Measurements from ENCODE around the gene CLASP2.
A peak's percentile ranks its signal among the peaks of the same experiment; 100 is the strongest.

CLASP2 gene

DNA sequence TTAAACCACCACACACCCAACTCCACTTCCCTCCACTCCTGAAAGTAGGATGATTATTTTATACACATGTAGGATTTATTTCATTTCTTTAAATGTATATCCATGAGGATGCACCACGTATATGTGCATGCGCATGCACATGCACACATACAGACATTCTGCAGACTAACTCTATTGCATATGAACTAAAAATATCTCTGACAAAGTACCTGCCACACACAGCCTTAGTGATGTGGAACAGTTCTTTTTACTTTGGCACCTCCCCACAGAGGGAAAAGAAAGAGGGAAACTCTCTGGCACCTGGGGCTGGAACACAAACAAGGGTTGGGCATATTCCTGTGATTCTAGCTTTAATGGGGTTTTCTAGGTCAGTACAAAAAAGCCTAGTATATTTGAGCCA, 138.2 kb downstream of the CLASP2 start:
- no peak for DNase-seq (ENCODE audit: low spot score)
- TF ChIP-seq, protein P1, sequence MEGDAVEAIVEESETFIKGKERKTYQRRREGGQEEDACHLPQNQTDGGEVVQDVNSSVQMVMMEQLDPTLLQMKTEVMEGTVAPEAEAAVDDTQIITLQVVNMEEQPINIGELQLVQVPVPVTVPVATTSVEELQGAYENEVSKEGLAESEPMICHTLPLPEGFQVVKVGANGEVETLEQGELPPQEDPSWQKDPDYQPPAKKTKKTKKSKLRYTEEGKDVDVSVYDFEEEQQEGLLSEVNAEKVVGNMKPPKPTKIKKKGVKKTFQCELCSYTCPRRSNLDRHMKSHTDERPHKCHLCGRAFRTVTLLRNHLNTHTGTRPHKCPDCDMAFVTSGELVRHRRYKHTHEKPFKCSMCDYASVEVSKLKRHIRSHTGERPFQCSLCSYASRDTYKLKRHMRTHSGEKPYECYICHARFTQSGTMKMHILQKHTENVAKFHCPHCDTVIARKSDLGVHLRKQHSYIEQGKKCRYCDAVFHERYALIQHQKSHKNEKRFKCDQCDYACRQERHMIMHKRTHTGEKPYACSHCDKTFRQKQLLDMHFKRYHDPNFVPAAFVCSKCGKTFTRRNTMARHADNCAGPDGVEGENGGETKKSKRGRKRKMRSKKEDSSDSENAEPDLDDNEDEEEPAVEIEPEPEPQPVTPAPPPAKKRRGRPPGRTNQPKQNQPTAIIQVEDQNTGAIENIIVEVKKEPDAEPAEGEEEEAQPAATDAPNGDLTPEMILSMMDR (IDR thresholded peaks at IDR 0.05; ENCODE audit: extremely low read depth, missing control alignments) = no peak

- TF ChIP-seq, protein P1 (IDR thresholded peaks at IDR 0.05; ENCODE audit: extremely low read depth, missing control alignments) = no peak
These were observed 138.9 kb downstream of the CLASP2 start for GRCh38 chr3:33579178-33579510.

DNA sequence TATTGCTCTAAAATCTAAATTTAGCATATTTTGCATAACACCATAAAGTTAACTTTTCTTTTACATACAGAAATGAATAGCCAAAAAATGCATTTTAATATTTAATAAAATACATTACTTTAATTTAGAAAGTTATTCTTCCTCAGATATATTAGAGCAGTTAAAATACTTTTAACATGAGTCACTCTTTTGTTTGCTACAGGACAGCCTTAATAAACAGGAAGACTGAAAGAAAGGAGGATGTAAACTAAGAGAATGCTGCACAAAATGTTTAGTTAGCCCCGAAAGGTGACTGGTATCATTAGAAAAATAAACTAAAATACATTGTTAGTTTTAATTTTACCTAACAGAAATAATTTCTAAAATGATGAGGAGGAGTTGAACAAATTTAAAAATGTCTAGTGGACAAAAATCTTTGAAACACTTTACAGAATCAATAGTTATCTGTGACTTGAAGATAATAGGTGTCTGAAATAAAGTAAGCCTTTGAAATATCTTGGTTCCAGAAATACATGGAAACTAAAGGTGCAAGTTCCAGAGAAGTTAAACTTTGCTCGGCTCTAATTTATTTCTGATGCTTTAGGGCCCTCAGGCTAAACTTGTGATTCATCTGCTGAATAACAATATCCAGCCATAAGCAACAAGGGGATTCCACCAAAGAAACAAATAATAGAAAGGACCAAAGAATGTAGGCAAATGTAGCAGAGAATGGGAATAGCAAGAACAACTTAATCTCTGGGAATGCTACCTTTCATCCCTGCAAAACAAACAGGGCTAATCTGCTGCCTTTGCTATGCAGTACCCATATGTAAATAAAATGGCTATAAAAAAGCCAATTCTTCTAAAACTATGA, 139.5 kb downstream of the CLASP2 start:
- DNase-seq (ENCODE audit: low spot score) = no peak

More at GRCh38 chr3:33579178-33579510, 138.9 kb downstream of the CLASP2 start:
- DNase-seq (ENCODE audit: low spot score) = no peak

GRCh38 chr3:33577588-33577987, 140.5 kb downstream of the CLASP2 start:
- no peak for DNase-seq (ENCODE audit: low spot score)
- TF ChIP-seq, protein P1 (IDR thresholded peaks at IDR 0.05; ENCODE audit: extremely low read depth, missing control alignments) = no peak

More for the DNA sequence above, 139.5 kb downstream of the CLASP2 start:
- TF ChIP-seq, protein P1 (IDR thresholded peaks at IDR 0.05; ENCODE audit: extremely low read depth, missing control alignments) = no peak

- TF ChIP-seq, protein P1 (IDR thresholded peaks at IDR 0.05; ENCODE audit: extremely low read depth, missing control alignments) = no peak
- no peak for DNase-seq (ENCODE audit: low spot score)
These were observed 140.9 kb downstream of the CLASP2 start for GRCh38 chr3:33577173-33577572.

DNA sequence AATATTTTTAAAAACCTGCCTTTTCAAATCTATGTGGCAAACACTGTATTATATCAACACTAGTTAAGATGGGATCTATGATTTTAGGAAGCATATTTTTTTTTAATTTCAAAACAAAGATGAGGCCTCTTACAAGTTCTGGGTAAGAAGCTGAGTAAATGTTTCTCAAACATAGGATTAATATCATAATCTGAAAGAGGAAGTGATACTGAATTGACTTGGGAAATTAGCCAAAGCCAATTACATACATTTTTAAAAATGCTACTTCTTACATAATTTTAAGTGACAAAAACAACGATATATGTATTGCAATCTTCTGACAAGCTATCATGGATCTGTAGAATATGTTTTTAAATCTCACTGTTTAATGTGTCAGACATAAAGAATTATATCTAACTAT, 142.7 kb downstream of the CLASP2 start:
- TF ChIP-seq, protein P1 (IDR thresholded peaks at IDR 0.05; ENCODE audit: extremely low read depth, missing control alignments) = no peak
- peak; percentile 6 for DNase-seq (ENCODE audit: low spot score)

DNA sequence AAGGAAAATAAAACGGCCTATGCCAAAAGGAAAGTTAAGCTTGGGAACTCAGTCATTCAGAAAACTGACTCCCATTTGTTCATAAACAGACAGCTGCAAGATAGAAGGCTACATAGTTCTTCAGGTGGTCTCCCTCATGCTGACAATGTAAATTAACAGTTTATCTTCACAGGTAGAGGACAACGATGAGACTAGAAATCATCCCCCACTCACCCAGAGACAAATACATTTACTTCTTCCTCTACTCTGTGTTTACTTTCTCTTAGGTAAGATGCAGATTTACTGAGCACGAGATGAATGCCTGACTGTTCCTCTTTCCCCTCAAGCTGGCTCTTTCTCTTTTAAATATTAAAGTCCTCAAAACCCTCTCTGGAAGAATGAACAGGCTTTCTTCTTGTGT, 160.2 kb downstream of the CLASP2 start:
- no peak for DNase-seq (ENCODE audit: low spot score)
- TF ChIP-seq, protein P1 (IDR thresholded peaks at IDR 0.05; ENCODE audit: extremely low read depth, missing control alignments) = no peak

Data from GM20000 (cell line).